HG03135 (cell line): Measurements from ENCODE around the gene CDKN2B-AS1.

Experiments
- ATAC-seq: cut with Tn5 transposase; IDR thresholded peaks from one replicate; pipeline ENCODE4 v1.9.1; 2021; ENCODE audit warnings: mild to moderate bottlenecking, moderate library complexity; ENCODE audit not compliant: unreplicated experiment

CDKN2B-AS1 gene

GRCh38 chr9:21982391-21982790 is 12.2 kb upstream of the CDKN2B-AS1 start:
- no peak for ATAC-seq

DNA sequence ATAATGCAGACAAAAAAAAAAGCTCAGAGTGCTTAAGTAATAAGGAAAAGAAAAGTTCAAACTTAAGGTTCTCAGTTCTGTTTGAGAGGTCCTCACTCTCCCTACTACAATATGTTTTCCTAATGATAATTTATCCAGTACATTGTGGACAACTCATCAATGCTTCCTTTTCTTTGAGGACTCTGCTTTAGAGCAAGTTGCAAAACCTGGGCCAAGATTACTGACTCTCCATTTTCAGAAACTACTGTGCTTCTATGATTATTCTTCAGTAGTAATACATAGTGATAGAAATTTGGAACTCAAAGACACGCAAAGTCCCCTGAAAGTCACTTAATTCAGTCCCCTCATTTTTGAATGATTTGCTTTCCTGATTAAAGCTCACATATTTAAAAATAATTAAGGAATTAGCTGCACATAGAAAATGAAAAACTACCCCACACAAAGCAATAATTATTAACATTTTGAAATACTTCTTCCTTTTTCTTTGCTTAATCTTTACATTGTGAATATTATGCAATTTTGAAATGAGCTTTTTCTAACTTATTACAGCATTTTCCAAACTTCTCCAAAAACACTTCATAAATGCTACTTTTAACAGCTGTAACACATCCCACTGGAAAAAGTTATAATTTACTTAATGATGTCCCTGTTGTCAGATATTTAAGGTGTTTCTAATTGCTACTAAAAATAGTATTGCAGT is 11.6 kb upstream of the CDKN2B-AS1 start:
- no peak for ATAC-seq

GRCh38 chr9:21983561-21983935 is 11.0 kb upstream of the CDKN2B-AS1 start:
- ATAC-seq = no peak

DNA sequence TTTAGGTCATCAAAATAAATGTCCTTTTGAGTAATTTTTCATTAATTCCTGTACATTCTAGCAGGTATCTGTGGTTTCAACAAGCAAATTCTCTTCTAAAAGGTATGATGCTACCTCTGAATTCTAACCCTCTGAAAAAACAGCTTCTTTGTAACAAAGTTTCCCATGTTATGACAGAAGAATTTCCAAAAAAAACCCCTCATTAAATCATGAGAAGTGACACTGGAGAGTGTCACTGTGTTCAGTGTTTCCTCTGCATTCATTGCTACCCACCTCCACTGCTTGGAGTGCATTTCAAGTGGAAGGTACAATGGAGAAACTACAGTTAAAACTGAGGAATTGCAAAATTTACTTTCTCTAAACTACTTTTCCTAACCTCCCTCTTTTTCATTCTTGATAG is 10.5 kb upstream of the CDKN2B-AS1 start:
- no peak for ATAC-seq

DNA sequence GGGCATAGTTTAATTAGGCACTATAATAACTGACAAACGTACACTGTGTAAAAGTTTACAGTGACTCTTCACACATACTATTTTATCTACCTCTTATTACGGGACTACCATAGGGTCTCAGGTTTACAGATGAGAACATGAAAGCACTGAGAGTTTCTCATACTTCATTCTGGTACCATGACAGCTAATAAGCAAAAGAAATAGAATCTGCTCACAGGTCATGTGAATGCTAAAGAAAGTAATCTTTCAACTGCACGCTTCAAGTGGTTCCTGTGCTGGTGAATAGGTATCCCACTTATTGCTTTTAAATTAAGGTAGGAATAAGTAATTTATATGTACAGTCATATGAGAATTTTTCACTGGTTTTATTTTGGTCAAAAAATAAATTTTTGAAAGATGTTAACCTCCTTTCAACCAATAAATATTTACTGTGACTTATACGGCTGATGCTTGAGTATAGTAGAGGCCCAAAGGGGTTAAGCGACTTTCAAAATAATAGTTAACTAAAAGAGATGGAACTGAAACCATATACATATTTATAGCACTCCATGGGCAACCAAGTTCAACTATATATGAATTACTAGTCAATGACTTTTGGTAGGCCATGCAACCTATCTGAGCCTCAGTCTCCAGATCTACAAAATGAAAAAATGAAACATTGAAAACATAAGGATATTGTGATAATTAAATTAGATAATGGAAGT is 8.5 kb upstream of the CDKN2B-AS1 start:
- no peak for ATAC-seq

- no peak for ATAC-seq
Measured at GRCh38 chr9:21988056-21988990, 6.3 kb upstream of the CDKN2B-AS1 start.

- ATAC-seq = no peak
Measured at GRCh38 chr9:21989440-21990189, 5.0 kb upstream of the CDKN2B-AS1 start.

- ATAC-seq = no peak
Measured at GRCh38 chr9:21991072-21991959, 3.3 kb upstream of the CDKN2B-AS1 start.

DNA sequence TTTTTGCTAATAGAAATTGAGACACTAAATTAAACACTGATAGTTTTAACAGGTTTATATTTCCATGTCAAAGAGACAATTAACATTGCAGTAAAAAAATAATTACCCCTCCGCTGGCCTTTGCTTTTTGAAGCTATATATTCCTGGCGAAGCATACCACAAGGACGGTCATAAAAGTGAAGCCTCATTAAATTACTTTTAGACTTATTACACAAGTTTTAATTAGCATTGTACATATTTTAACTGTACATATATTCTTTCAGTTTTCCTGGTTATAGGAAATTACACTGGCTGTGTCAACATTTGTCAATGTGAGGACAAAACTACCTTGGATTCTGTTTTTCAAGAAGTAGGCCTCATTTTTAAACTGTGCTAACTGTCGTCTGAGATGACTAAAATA is 1.6 kb upstream of the CDKN2B-AS1 start:
- ATAC-seq = no peak

- ATAC-seq = peak; percentile 29
Measured at GRCh38 chr9:21993893-21994555, 567 bp upstream of the CDKN2B-AS1 start, which contains the start of gene CDKN2A. Gene CDKN2A, minus strand, starts transcription at chr9:21994392.

GRCh38 chr9:21995006-21995665 is 545 bp downstream of the CDKN2B-AS1 start:
- peak; percentile 87 for ATAC-seq

- ATAC-seq = peak; percentile 24
Measured at GRCh38 chr9:21995666-21996398, 1.2 kb downstream of the CDKN2B-AS1 start.

DNA sequence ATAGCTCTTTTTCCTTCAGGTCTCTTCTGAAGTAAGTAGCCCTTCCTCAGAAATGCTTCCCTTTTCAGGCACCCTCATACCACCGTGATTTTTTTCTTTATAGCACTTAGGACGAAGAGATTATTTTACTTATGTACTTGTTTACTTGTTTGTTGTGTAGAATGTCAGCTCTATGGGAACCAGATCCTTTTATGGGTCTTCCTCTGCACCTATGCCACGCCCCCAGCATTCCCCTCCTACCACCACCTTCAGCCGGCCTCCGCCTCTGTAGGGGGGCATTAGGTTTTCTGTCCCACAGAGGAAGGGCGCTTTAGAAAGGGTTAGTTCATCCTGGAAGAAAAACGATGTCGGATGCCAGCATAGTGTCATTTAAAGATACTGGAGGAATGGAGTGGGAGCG is 1.8 kb downstream of the CDKN2B-AS1 start:
- ATAC-seq = no peak

GRCh38 chr9:21996858-21997257 is 2.3 kb downstream of the CDKN2B-AS1 start:
- ATAC-seq = no peak

GRCh38 chr9:21997480-21997879 is 2.9 kb downstream of the CDKN2B-AS1 start:
- ATAC-seq = no peak

GRCh38 chr9:21998026-21998425 is 3.4 kb downstream of the CDKN2B-AS1 start:
- ATAC-seq = no peak

DNA sequence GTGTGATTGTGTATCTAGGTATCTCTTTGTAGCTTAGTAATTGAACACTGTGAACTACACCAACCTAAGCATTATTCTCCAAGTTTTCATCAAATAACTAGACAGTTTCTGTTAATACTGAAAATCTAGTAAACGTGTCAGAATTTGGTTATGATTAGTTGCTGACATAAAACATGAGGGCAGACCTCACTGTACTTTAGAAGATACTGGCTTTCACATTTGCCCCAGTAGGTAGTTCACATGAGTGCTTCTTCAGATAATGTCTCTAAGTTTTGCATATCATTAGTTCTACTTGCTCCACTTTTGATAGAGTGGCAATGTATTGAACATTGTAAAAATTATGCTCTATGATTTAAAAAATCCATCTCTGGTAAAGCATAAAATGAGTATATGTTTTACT is 7.4 kb downstream of the CDKN2B-AS1 start:
- no peak for ATAC-seq
